ENCODE data around the gene SLC6A2.
"Not testable (repeated sequence)": the region's sequence is repeated elsewhere in the genome, so short reads cannot be mapped to it uniquely, and the experiment has no call there.

SLC6A2 gene

GRCh38 chr16:55713103-55713502 lies 57.3 kb downstream of the SLC6A2 start:
- DNase-seq (ENCODE audit: low read depth) = no peak

DNA sequence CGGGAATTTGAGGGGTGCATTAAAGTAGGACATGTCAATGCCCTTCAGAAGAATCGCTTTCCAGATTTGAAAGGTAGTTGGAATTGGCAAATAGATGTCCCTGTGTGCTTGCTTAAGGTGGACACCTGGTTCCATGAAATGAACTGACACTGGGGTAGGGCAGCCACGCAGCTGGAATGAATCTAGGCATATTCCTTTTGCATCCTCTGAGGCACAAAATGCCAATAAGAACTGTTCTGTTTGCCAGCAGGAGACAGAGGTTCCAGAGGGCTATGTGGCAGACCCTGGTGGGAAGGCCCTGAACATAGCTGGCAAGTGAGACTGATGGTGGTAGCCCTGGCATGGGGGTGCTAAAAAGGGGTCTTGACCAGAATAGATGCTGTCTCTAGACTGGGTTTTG lies 61.5 kb downstream of the SLC6A2 start:
- DNase-seq (ENCODE audit: low read depth) = no peak

DNA sequence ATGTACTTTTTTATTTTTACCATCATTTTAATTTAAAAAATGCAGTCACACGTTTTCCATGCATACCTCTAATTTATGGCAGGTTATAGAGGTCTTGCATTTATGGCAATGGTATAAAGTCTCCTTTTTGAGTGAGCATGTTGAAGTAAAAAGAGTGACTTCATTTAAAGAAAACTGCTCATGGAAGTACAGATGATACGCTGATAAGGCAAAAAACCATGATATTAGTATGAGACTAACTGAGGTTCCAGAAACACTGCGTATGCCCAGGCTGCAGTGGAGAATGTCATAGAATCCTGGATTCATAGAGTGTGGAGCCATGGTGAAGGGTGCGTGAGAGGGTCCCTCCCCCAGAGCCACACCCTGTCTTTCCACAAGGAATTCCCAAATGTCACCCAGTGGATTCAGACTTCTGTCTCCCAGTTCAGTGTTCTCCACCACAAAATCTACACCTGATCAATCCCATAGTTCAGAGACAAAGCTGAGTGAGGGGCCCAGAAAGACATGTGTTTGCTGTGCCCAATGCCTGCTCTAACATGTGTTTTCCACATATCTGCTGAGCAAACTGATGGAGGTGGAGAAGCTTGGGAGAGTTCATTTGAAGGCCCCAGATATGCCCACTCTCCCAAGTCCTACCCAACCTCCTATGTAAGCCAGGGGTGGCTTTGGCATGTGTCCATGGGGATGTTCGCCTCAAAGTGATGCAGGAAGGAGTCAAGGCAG lies 69.4 kb downstream of the SLC6A2 start:
- no peak for DNase-seq (ENCODE audit: low read depth)

- DNase-seq (ENCODE audit: low read depth) = no peak
Observed at GRCh38 chr16:55728797-55729196, 73.0 kb downstream of the SLC6A2 start.

- DNase-seq (ENCODE audit: low read depth) = no peak
Observed at GRCh38 chr16:55730115-55730514, 74.3 kb downstream of the SLC6A2 start.

- DNase-seq (ENCODE audit: low read depth) = no peak
Observed at GRCh38 chr16:55732496-55732895, 76.7 kb downstream of the SLC6A2 start.

DNA sequence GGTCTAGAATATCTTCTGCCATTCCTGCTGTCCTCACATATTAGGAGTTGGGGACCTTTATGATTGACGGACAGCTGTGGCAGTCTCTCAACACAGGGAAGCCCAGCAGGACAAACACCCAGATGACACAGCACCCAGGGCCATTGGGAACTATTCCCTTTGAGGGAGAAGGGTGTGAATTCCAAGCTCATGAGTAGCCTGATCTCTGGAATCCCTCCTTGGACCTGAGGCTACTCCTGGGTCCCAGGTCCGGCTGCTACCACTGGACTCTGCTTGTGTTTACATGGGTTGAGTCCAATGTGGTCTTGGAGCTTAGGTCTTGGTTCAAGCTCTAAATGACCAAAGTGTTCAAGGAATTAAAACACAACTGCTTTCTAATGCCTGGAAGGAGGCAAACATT lies 78.9 kb downstream of the SLC6A2 start:
- no peak for DNase-seq (ENCODE audit: low read depth)

GRCh38 chr16:55735120-55735781 lies 79.5 kb downstream of the SLC6A2 start:
- no peak for DNase-seq (ENCODE audit: low read depth)

DNA sequence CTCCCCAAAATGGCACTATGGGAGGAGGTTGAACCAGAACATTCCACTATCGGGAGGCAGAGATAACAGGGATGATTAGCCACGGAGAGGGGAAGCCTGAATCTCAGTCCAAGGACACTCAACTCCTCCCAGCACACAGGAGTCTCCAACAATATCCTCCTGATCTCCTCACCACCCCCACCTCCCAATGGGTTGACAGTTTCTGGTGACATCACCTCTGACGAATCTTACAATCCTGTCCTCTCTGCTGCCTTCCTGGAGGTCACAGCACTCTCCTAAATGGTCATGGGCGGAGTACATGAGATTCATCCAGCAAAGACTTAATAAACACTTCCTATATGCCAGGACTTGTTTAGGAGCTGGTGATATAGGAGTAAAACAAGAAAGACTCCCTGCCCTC lies 80.9 kb downstream of the SLC6A2 start:
- no peak for DNase-seq (ENCODE audit: low read depth)

GRCh38 chr16:55737318-55737717 lies 81.5 kb downstream of the SLC6A2 start:
- DNase-seq (ENCODE audit: low read depth) = no peak

DNA sequence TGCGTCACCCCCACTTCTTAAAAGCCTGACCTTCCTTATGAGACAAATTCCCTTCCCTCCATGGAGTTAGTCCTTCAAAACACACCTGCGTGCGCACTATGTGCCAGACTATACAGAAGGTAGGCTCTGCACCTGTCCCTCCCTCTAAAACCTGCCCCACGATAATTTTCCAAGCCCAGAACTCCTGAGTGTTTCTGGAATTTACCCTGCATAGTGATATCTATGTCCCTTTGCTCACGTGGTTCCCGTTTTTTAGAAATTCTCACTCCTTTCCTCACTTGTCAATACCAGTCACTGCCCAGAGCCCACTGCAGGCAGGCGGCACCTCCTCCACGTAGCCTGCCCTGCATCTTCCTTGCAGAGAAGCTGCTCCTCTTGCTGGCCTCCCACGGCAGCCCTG lies 82.2 kb downstream of the SLC6A2 start:
- no peak for DNase-seq (ENCODE audit: low read depth)

- DNase-seq (ENCODE audit: low read depth) = no peak
Observed at GRCh38 chr16:55746081-55746480, 90.3 kb downstream of the SLC6A2 start.

DNA sequence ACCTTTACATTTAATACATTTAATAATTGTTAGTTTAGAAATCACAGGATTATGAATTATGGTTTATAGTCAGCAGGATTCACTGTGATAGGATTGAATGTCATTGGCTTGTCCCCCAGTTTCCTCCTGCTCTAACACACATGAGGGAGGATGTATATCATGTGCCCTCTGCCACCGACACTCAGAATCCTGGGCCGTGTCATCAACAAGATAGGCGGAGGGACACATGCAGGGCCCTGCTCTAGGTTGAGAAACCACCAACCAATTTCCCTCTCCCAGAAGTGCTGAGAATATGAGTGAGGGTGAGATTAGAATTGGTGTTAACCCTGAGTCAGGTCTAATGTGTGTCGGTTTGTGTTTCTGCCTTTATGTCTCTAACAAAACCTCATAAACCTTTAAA lies 92.0 kb downstream of the SLC6A2 start:
- no peak for DNase-seq (ENCODE audit: low read depth)

DNA sequence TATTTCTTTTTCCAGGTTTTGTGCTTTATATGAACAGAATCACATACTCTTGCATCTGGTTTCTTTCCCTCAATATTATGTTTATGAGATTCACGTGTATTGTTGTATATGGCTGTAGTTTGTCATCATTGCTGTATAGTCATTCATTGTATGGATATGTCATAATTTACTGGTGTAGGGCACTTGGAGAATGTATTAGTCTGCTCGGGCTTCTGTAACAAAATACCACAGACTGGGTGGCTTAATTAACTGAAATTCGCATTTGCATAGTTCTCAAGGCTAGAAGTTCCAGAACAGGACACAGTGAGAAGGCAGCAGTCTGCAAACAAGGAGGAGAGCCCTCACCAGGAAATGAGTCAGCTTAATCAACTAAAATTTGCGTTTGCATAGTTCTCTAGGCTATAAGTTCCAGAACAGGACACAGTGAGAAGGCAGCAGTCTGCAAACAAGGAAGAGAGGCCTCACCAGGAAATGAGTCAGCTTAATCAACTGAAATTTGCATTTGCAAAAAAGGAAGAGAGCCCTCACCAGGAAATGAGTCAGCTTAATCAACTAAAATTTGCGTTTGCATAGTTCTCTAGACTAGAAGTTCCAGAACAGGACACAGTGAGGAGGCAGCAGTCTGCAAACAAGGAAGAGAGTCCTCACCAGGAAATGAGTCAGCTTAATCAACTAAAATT lies 96.8 kb downstream of the SLC6A2 start:
- DNase-seq (ENCODE audit: low read depth) = not testable (repeated sequence)

GRCh38 chr16:55753145-55753631 lies 97.4 kb downstream of the SLC6A2 start:
- DNase-seq (ENCODE audit: low read depth) = peak; percentile 1
